OCI-LY1 (cell line): ENCODE measurements around the gene GUCY1B1.

ENCODE experiments used
- H2AFZ ChIP-seq: fragments of 200-600 bp; sonication (generic), shearing (Covaris generic); 2 replicates; pipeline ENCODE4 v1.6.0; 2014; ENCODE audit warnings: antibody characterized with exemption, mild to moderate bottlenecking, low read length
- H3F3A ChIP-seq: fragments of 200-600 bp; sonication (generic), shearing (Covaris generic); 2 replicates; pipeline ENCODE4 v1.6.0; 2014; ENCODE audit warnings: mild to moderate bottlenecking, antibody characterized with exemption, low read length, moderate library complexity; ENCODE audit not compliant: insufficient read depth
- H3K27ac ChIP-seq: fragments of 200-600 bp; sonication (generic); 2 replicates; pipeline ENCODE4 v1.5.1; 2014; ENCODE audit warnings: low read length, mixed run types, mild to moderate bottlenecking, low read depth; ENCODE audit not compliant: poor library complexity, severe bottlenecking
- H3K27me3 ChIP-seq: fragments of 200-600 bp; sonication (generic); 2 replicates; pipeline ENCODE4 v1.6.0; 2014; ENCODE audit warnings: antibody characterized with exemption, mild to moderate bottlenecking, low read length, moderate library complexity; ENCODE audit not compliant: insufficient read depth
- H3K36me3 ChIP-seq: fragments of 200-600 bp; sonication (generic); 2 replicates; pipeline ENCODE4 v1.6.1; 2014; ENCODE audit warnings: mild to moderate bottlenecking, antibody characterized with exemption, low read length, moderate library complexity, mixed read lengths; ENCODE audit not compliant: insufficient read depth
- H3K4me1 ChIP-seq: fragments of 200-600 bp; sonication (generic); 2 replicates; pipeline ENCODE4 v1.5.1; 2014; ENCODE audit warnings: mild to moderate bottlenecking, low read length, moderate library complexity; ENCODE audit not compliant: insufficient read depth, severe bottlenecking
- H3K4me2 ChIP-seq: fragments of 200-600 bp; sonication (generic), shearing (Covaris generic); 2 replicates; pipeline ENCODE4 v1.6.1; 2014; ENCODE audit warnings: low read length
- H3K4me3 ChIP-seq: fragments of 200-600 bp; sonication (generic); 2 replicates; pipeline ENCODE4 v1.5.1; 2014; ENCODE audit warnings: low read length, low read depth, mild to moderate bottlenecking, mixed read lengths; ENCODE audit not compliant: poor library complexity, severe bottlenecking
- H3K79me2 ChIP-seq: fragments of 200-600 bp; shearing (Covaris generic); 2 replicates; pipeline ENCODE4 v1.6.1; 2016; ENCODE audit warnings: mixed run types, low read length, mixed read lengths; ENCODE audit not compliant: insufficient read depth
- H3K9ac ChIP-seq: fragments of 200-600 bp; sonication (generic), shearing (Covaris generic); 2 replicates; pipeline ENCODE4 v1.6.1; 2014; ENCODE audit warnings: mild to moderate bottlenecking, low read length, mixed read lengths
- H3K9me2 ChIP-seq: fragments of 200-600 bp; sonication (generic), shearing (Covaris generic); 2 replicates; pipeline ENCODE4 v1.6.1; 2014; ENCODE audit warnings: low read depth, mild to moderate bottlenecking, low read length, mixed read lengths
- H3K9me3 ChIP-seq: fragments of 200-600 bp; shearing (Covaris generic); 2 replicates; pipeline ENCODE4 v1.6.1; 2014; ENCODE audit warnings: low read length, mixed read lengths
- H4K20me1 ChIP-seq: fragments of 200-600 bp; sonication (generic), shearing (Covaris generic); 2 replicates; pipeline ENCODE4 v1.6.0; 2016; ENCODE audit warnings: mild to moderate bottlenecking, low read length; ENCODE audit not compliant: insufficient read depth
- EZH2 ChIP-seq: fragments of 200-600 bp; sonication (generic), shearing (Covaris generic); IDR thresholded peaks from 2 replicates; pipeline ENCODE4 v1.8.0; 2017; ENCODE audit warnings: borderline replicate concordance, mixed run types, mild to moderate bottlenecking, antibody characterized with exemption, low read length, moderate library complexity, mixed read lengths
- TF ChIP-seq, protein P1 (sequence below): fragments of 200-600 bp; sonication (generic), shearing (Covaris generic); IDR thresholded peaks from 2 replicates; pipeline ENCODE4 v1.5.1; 2017; ENCODE audit warnings: mild to moderate bottlenecking, antibody characterized with exemption, low read length, moderate library complexity, mixed read lengths

Gene GUCY1B1

DNA sequence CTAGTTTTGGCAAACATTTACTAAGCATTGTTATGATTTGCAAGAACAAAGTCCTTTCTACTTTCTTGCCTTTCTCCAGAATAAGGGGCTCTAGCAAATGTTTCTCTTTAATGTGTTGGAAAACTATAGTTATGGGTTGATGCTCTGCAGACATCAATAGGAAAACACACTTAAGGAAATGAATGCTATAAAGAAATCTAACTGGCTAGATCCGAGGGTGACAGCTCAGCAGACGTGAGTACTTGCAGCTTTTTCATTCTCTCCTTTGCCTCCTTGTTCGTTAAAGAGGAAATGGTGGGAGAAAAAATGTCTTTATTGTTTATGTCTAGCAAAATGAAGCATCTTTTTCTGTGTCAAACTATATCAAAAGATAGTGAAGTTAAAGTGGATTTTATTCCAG is 6.3 kb downstream of the GUCY1B1 start:
- Histone ChIP-seq H3K79me2 (no peaks in the 10 kb centered on the region), H3K4me1 (no peaks in the 10 kb centered on the region), H3K27ac (no peak overlapping the region), H3K4me3 (no peak overlapping the region), H4K20me1 (no peaks in the 10 kb centered on the region), H3K36me3 (no peaks in the 10 kb centered on the region), H3K27me3 (no peaks in the 10 kb centered on the region), H3K4me2 (no peak overlapping the region), H3K9ac (no peak overlapping the region), H2AFZ (no peak overlapping the region), H3K9me3 (no peaks in the 10 kb centered on the region), H3K9me2 (no peaks in the 10 kb centered on the region), H3F3A (no peaks in the 10 kb centered on the region)
- TF ChIP-seq EZH2 = no peak
- TF ChIP-seq, protein P1, sequence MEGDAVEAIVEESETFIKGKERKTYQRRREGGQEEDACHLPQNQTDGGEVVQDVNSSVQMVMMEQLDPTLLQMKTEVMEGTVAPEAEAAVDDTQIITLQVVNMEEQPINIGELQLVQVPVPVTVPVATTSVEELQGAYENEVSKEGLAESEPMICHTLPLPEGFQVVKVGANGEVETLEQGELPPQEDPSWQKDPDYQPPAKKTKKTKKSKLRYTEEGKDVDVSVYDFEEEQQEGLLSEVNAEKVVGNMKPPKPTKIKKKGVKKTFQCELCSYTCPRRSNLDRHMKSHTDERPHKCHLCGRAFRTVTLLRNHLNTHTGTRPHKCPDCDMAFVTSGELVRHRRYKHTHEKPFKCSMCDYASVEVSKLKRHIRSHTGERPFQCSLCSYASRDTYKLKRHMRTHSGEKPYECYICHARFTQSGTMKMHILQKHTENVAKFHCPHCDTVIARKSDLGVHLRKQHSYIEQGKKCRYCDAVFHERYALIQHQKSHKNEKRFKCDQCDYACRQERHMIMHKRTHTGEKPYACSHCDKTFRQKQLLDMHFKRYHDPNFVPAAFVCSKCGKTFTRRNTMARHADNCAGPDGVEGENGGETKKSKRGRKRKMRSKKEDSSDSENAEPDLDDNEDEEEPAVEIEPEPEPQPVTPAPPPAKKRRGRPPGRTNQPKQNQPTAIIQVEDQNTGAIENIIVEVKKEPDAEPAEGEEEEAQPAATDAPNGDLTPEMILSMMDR = no peak

DNA sequence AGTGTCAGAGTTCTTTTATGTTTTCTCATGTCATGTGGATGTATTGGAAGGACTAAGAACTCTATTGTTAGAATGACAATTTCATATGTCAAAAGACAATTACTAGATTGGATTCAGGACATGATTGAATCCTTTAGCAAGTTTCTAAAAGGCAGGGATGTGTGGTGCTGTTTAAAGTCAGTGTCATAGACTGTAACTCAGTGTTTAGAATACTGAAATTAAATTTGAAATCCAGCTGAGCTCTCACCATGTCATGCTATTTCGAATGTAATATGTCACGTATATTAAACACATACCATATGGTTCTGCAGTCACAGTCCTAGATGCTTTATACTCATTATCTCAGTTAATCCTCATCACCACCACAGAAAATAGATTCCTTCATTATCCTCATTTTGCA is 7.8 kb downstream of the GUCY1B1 start:
- no peak overlapping the region for H3K27ac ChIP-seq
- H3K79me2 ChIP-seq = no peaks in the 10 kb centered on the region

DNA sequence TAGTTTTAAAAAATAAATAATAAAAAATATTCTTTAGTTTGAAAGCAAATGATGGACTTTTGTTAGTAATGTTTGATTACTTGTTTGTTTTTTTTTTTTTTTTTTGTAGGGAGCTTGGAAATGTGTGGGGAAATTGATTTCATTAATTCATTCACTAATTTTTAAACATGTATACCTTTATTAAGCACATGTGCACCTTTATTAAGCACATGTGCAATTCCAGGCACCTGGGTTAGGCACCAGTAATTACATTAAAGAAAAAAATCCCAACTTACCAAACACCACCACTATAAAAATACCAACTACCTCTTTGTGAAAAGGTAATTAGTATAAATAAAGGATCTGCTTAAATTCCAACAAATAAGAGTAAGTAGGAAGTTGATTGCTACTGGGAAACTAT is 9.5 kb downstream of the GUCY1B1 start:
- Histone ChIP-seq H2AFZ (no peak overlapping the region), H3K4me1 (no peaks in the 10 kb centered on the region)
- no peak for TF ChIP-seq EZH2
- TF ChIP-seq, protein P1 = no peak

More for the DNA sequence above, 7.8 kb downstream of the GUCY1B1 start:
- H3K4me1 ChIP-seq = no peaks in the 10 kb centered on the region
- H3K9me3 ChIP-seq = no peaks in the 10 kb centered on the region
- TF ChIP-seq, protein P1 = no peak
- TF ChIP-seq EZH2 = no peak
- no peaks in the 10 kb centered on the region for H4K20me1 ChIP-seq
- H3K4me3 ChIP-seq = no peak overlapping the region
- H2AFZ ChIP-seq = no peak overlapping the region
- no peaks in the 10 kb centered on the region for H3K9me2 ChIP-seq
- no peak overlapping the region for H3K9ac ChIP-seq
- no peak overlapping the region for H3K4me2 ChIP-seq
- no peaks in the 10 kb centered on the region for H3K27me3 ChIP-seq
- H3F3A ChIP-seq = no peaks in the 10 kb centered on the region
- H3K36me3 ChIP-seq = no peaks in the 10 kb centered on the region

More for the DNA sequence above, 9.5 kb downstream of the GUCY1B1 start:
- no peak overlapping the region for H3K4me3 ChIP-seq
- no peaks in the 10 kb centered on the region for H3K79me2 ChIP-seq
- no peaks in the 10 kb centered on the region for H3F3A ChIP-seq
- no peak overlapping the region for H3K27ac ChIP-seq
- no peaks in the 10 kb centered on the region for H3K36me3 ChIP-seq
- no peaks in the 10 kb centered on the region for H3K9me3 ChIP-seq
- no peaks in the 10 kb centered on the region for H3K9me2 ChIP-seq
- no peak overlapping the region for H3K9ac ChIP-seq
- H3K4me2 ChIP-seq = no peak overlapping the region
- H3K27me3 ChIP-seq = no peaks in the 10 kb centered on the region
- no peaks in the 10 kb centered on the region for H4K20me1 ChIP-seq
